K562 (cell line): ENCODE data around the gene BIK. TPM values are rescaled to one million over a fixed set of nuclear protein-coding genes. Genes with fewer than 3 reads are reported as not detected.

ENCODE experiments used
- ASH1L ChIP-seq: fragments of 450-650 bp; IDR thresholded peaks from 2 replicates; pipeline ENCODE4 v1.6.1; 2018; ENCODE audit warnings: borderline replicate concordance, mild to moderate bottlenecking, low read depth; ENCODE audit not compliant: partially characterized antibody
- BMI1 ChIP-seq: fragments of 150-350 bp; IDR thresholded peaks from 2 replicates; pipeline ENCODE4 v1.6.1; 2014; ENCODE audit warnings: low read length
- CHCHD3 ChIP-seq: fragments of 250-450 bp; sonication (Bioruptor Pico); IDR thresholded peaks from 2 replicates; pipeline ENCODE4 v2.1.2; 2022; ENCODE audit warnings: mild to moderate bottlenecking
- DMBX1 ChIP-seq: fragments of 250-450 bp; sonication (Bioruptor Pico); IDR thresholded peaks from 2 replicates; pipeline ENCODE4 v1.8.0; 2022; ENCODE audit warnings: inconsistent platforms, mild to moderate bottlenecking, moderate library complexity, borderline replicate concordance
- GABPB2 ChIP-seq: fragments of 250-450 bp; sonication (Bioruptor Pico); conservative IDR thresholded peaks from 2 replicates; pipeline ENCODE4 v1.5.1; 2021; ENCODE audit warnings: mild to moderate bottlenecking
- LARP7 ChIP-seq: fragments of 450-650 bp; IDR thresholded peaks from 2 replicates; pipeline ENCODE4 v1.6.1; 2016
- MAFK ChIP-seq: IDR thresholded peaks from 2 replicates; pipeline ENCODE4 v1.6.1; 2011; ENCODE audit warnings: low read length, improper control_type of control experiment
- MCM2 ChIP-seq: fragments of 450-650 bp; IDR thresholded peaks from 2 replicates; pipeline ENCODE4 v1.6.1; 2017; ENCODE audit warnings: low read depth, mild to moderate bottlenecking
- MEF2D ChIP-seq: conservative IDR thresholded peaks from 2 replicates; pipeline ENCODE4 v1.6.1; 2016; ENCODE audit warnings: low read depth, missing genetic modification characterization, missing compliant biosample characterization
- MXI1 ChIP-seq: IDR thresholded peaks from 2 replicates; pipeline ENCODE4 v1.6.1; 2011; ENCODE audit warnings: low read depth, mild to moderate bottlenecking, improper control_type of control experiment, low read length
- NFYB ChIP-seq: IDR thresholded peaks from 2 replicates; pipeline ENCODE4 v1.6.1; 2011; ENCODE audit warnings: mild to moderate bottlenecking, moderate library complexity; ENCODE audit not compliant: insufficient read length; ENCODE audit errors: extremely low read depth
- PML ChIP-seq: IDR thresholded peaks from 2 replicates; pipeline ENCODE4 v1.6.1; 2012; ENCODE audit warnings: low read length, inconsistent platforms
- ZNF282 ChIP-seq: sonication (generic); formaldehyde crosslinking; IDR thresholded peaks from 2 replicates; pipeline ENCODE4 v1.8.1; 2023; ENCODE audit warnings: missing genetic modification reagents
- ZNF655 ChIP-seq: fragments of 250-450 bp; sonication (Bioruptor Pico); IDR thresholded peaks from 2 replicates; pipeline ENCODE4 v1.5.0; 2021
- ZNF766 ChIP-seq: fragments of 200-800 bp; sonication (Bioruptor generic); conservative IDR thresholded peaks from 2 replicates; pipeline ENCODE4 v1.6.1; 2016; ENCODE audit warnings: missing genetic modification characterization, missing compliant biosample characterization
- polyA plus RNA-seq, 8 experiments: library from polyadenylated mRNA; depleted of rRNA in 4 of 8; stranded (reverse) in 5 of 8; unstranded in 3 of 8; fragments of >200 nt; fragmentation: Nextera tagmentation in 2 of 8; fragmentation: Illumina TruSeq in 1 of 8; extraction: Ambion mirVana in 2 of 8; extraction: Trizol in 1 of 8; gene quantifications; 2 replicates each; pipeline versions ENCODE4 v1.2.1 to v1.2.3, GENCODE V29; 2011 to 2014; ENCODE audit warnings: inconsistent platforms in 1 of 8, missing spikeins in 1 of 8
- total RNA-seq, 7 experiments: library from RNA; depleted of rRNA in 6 of 7; stranded (reverse); fragments of >200 nt in 6 of 7; fragmentation: Illumina TruSeq in 2 of 7; extraction: Trizol in 2 of 7; gene quantifications; 2 replicates each; pipeline versions ENCODE4 v1.2.1 to v1.2.3, GENCODE V29; 2011 to 2021; ENCODE audit warnings: low replicate concordance in 1 of 7
- TF ChIP-seq, protein P1 (sequence below), 2 experiments: IDR thresholded peaks in 1 of 2; conservative IDR thresholded peaks in 1 of 2; 2 replicates each; pipeline ENCODE4 v1.6.1; 2016; ENCODE audit warnings: low read depth in 2 of 2, mild to moderate bottlenecking in 1 of 2, missing compliant biosample characterization in 1 of 2, missing genetic modification characterization in 1 of 2, moderate library complexity in 1 of 2
- TF ChIP-seq, protein P2 (sequence below): fragments of 450-650 bp; IDR thresholded peaks from 2 replicates; pipeline ENCODE4 v1.6.1; 2016; ENCODE audit warnings: low read depth

The BIK gene
- total and polyA plus RNA-seq, 9 of the 15 experiments (the other 6 are each of a cell fraction or from before 2014, with no cell fraction given): 0.08 to 0.23 (median 0.18) TPM; not detected in 4

- TF ChIP-seq, protein P1, sequence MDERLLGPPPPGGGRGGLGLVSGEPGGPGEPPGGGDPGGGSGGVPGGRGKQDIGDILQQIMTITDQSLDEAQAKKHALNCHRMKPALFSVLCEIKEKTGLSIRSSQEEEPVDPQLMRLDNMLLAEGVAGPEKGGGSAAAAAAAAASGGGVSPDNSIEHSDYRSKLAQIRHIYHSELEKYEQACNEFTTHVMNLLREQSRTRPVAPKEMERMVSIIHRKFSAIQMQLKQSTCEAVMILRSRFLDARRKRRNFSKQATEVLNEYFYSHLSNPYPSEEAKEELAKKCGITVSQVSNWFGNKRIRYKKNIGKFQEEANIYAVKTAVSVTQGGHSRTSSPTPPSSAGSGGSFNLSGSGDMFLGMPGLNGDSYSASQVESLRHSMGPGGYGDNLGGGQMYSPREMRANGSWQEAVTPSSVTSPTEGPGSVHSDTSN (CRISPR knock-in tag; IDR thresholded peaks at IDR 0.05; ENCODE audit: low read depth): no peak
- TF ChIP-seq, protein P1 (tag; conservative IDR thresholded peaks at IDR 0.05; ENCODE audit: low read depth): no peak
- TF ChIP-seq ZNF766: no peak
- no peak for TF ChIP-seq MCM2
- TF ChIP-seq BMI1: 0 out of 2 replicates have a peak, but pooled peaks have one; percentile 38
- no peak for TF ChIP-seq ASH1L
- no peak for TF ChIP-seq PML
- TF ChIP-seq MXI1: peak; percentile 78
- TF ChIP-seq MEF2D (tag): no peak
- TF ChIP-seq MAFK: no peak
- no peak for TF ChIP-seq GABPB2 (CRISPR knock-in tag)
- no peak for TF ChIP-seq LARP7
- TF ChIP-seq, protein P2, sequence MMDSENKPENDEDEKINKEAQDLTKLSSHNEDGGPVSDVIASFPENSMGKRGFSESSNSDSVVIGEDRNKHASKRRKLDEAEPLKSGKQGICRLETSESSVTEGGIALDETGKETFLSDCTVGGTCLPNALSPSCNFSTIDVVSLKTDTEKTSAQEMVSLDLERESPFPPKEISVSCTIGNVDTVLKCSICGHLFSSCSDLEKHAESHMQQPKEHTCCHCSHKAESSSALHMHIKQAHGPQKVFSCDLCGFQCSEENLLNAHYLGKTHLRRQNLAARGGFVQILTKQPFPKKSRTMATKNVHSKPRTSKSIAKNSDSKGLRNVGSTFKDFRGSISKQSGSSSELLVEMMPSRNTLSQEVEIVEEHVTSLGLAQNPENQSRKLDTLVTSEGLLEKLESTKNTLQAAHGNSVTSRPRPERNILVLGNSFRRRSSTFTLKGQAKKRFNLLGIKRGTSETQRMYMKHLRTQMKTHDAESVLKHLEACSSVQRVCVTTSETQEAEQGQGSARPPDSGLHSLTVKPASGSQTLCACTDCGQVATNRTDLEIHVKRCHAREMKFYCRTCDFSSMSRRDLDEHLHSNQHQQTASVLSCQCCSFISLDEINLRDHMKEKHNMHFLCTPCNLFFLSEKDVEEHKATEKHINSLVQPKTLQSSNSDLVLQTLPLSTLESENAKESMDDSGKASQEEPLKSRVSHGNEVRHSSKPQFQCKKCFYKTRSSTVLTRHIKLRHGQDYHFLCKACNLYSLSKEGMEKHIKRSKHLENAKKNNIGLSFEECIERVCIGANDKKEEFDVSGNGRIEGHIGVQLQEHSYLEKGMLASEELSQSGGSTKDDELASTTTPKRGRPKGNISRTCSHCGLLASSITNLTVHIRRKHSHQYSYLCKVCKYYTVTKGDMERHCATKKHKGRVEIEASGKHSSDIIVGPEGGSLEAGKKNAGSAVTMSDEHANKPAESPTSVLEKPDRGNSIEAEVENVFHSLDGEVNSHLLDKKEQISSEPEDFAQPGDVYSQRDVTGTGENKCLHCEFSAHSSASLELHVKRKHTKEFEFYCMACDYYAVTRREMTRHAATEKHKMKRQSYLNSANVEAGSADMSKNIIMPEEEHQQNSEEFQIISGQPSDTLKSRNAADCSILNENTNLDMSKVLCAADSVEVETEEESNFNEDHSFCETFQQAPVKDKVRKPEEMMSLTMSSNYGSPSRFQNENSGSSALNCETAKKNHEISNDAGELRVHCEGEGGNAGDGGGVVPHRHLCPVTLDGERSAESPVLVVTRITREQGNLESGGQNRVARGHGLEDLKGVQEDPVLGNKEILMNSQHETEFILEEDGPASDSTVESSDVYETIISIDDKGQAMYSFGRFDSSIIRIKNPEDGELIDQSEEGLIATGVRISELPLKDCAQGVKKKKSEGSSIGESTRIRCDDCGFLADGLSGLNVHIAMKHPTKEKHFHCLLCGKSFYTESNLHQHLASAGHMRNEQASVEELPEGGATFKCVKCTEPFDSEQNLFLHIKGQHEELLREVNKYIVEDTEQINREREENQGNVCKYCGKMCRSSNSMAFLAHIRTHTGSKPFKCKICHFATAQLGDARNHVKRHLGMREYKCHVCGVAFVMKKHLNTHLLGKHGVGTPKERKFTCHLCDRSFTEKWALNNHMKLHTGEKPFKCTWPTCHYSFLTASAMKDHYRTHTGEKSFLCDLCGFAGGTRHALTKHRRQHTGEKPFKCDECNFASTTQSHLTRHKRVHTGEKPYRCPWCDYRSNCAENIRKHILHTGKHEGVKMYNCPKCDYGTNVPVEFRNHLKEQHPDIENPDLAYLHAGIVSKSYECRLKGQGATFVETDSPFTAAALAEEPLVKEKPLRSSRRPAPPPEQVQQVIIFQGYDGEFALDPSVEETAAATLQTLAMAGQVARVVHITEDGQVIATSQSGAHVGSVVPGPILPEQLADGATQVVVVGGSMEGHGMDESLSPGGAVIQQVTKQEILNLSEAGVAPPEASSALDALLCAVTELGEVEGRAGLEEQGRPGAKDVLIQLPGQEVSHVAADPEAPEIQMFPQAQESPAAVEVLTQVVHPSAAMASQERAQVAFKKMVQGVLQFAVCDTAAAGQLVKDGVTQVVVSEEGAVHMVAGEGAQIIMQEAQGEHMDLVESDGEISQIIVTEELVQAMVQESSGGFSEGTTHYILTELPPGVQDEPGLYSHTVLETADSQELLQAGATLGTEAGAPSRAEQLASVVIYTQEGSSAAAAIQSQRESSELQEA: no peak
- no peak for TF ChIP-seq ZNF282
- no peak for TF ChIP-seq NFYB
- no peak for TF ChIP-seq CHCHD3 (CRISPR knock-in tag)
- no peak for TF ChIP-seq ZNF655 (CRISPR knock-in tag)
- TF ChIP-seq DMBX1 (CRISPR knock-in tag): 0 out of 2 replicates have a peak, but pooled peaks have one; percentile 56
Measured at GRCh38 chr22:43142880-43143562, 32.5 kb downstream of the BIK start, which contains the start of gene MCAT (continued).
